GM06990 (cell line): ENCODE results near the gene RUSF1.

Experiments used
- DNase-seq: peaks from one replicate; pipeline ENCODE4 v3.0.0-alpha.2; 2011; ENCODE audit not compliant: insufficient read length; ENCODE audit errors: extremely low read depth
- H3K27me3 ChIP-seq: replicated peaks from 2 replicates; pipeline ENCODE4 v1.6.0; 2011; ENCODE audit warnings: low read length; ENCODE audit not compliant: control insufficient read depth, insufficient read depth
- H3K36me3 ChIP-seq: 2 replicates; pipeline ENCODE4 v1.5.1; 2011; ENCODE audit warnings: low read length; ENCODE audit not compliant: control insufficient read depth, insufficient read depth
- H3K4me3 ChIP-seq: replicated peaks from 2 replicates; pipeline ENCODE4 v1.5.1; 2011; ENCODE audit warnings: low read depth, mild to moderate bottlenecking, control low read depth, low read length
- TF ChIP-seq, protein P1 (sequence below): IDR thresholded peaks from 2 replicates; pipeline ENCODE4 v1.5.1; 2011; ENCODE audit warnings: low read length, control low read depth, mild to moderate bottlenecking, inconsistent platforms; ENCODE audit not compliant: insufficient read depth, poor library complexity, severe bottlenecking

RUSF1 gene

DNA sequence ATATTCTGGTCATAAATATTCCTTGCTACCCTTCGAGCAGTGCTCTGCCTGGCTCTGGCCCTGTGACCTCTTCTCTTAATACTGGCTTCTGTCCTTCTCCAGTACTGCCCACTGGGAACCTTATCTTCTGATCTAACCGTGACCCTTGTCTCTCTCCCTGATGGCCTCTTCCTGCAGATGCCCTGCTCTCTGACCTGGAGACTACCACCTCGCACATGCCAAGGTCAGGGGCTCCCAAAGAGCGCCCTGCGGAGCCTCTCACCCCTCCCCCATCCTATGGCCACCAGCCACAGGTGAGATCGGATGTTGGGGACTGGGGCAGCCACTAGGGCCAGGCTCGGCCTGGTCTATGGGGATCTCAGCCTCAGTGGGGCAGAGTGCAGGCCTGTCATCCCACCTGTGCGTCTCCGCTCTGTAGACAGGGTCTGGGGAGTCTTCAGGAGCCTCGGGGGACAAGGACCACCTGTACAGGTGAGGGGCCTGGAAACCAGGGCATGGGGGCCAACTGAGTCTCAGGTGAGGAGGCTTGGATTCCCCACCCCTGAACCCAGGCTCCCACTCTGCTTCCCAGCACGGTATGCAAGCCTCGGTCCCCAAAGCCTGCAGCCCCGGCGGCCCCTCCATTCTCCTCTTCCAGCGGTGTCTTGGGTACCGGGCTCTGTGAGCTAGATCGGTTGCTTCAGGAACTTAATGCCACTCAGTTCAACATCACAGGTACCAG is 34.8 kb downstream of the RUSF1 start:
- TF ChIP-seq, protein P1, sequence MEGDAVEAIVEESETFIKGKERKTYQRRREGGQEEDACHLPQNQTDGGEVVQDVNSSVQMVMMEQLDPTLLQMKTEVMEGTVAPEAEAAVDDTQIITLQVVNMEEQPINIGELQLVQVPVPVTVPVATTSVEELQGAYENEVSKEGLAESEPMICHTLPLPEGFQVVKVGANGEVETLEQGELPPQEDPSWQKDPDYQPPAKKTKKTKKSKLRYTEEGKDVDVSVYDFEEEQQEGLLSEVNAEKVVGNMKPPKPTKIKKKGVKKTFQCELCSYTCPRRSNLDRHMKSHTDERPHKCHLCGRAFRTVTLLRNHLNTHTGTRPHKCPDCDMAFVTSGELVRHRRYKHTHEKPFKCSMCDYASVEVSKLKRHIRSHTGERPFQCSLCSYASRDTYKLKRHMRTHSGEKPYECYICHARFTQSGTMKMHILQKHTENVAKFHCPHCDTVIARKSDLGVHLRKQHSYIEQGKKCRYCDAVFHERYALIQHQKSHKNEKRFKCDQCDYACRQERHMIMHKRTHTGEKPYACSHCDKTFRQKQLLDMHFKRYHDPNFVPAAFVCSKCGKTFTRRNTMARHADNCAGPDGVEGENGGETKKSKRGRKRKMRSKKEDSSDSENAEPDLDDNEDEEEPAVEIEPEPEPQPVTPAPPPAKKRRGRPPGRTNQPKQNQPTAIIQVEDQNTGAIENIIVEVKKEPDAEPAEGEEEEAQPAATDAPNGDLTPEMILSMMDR: no peak

DNA sequence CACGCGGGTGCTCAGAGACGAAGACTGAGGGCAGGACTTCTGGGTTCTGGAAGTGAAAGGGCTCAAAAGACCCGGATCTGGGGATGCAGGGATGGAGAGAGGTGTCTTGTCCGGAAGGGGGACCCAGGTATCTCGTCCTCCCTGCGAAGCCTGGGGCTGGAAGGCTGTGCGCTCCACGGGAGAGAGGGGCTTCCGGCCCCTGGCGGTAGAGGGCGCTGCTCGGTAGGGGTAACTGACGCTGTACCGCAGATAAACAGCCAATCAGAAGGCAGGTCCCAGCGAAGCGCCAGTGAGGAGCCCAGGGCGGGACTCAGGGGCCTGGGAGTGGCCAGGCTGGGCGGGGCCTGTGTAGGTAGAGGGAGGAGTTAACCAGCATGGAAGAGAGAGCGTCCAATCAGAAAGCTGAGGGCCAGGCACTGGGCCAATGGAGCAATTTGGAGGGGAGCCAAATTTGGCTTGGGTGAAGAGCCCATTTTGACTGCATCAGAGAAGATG is 35.4 kb downstream of the RUSF1 start:
- no peaks in the 10 kb centered on the region for H3K36me3 ChIP-seq
- no peak for DNase-seq
- H3K27me3 ChIP-seq: peaks cover 2% of the 10 kb centered on the region; the same call in 1 of the 2 replicates
- no peak overlapping the region for H3K4me3 ChIP-seq
- TF ChIP-seq, protein P1: no peak

More for the DNA sequence above, 34.8 kb downstream of the RUSF1 start:
- Histone ChIP-seq H3K4me3 (no peak overlapping the region), H3K27me3 (peaks cover 2% of the 10 kb centered on the region; the same call in 1 of the 2 replicates), H3K36me3 (no peaks in the 10 kb centered on the region)
- DNase-seq: no peak

DNA sequence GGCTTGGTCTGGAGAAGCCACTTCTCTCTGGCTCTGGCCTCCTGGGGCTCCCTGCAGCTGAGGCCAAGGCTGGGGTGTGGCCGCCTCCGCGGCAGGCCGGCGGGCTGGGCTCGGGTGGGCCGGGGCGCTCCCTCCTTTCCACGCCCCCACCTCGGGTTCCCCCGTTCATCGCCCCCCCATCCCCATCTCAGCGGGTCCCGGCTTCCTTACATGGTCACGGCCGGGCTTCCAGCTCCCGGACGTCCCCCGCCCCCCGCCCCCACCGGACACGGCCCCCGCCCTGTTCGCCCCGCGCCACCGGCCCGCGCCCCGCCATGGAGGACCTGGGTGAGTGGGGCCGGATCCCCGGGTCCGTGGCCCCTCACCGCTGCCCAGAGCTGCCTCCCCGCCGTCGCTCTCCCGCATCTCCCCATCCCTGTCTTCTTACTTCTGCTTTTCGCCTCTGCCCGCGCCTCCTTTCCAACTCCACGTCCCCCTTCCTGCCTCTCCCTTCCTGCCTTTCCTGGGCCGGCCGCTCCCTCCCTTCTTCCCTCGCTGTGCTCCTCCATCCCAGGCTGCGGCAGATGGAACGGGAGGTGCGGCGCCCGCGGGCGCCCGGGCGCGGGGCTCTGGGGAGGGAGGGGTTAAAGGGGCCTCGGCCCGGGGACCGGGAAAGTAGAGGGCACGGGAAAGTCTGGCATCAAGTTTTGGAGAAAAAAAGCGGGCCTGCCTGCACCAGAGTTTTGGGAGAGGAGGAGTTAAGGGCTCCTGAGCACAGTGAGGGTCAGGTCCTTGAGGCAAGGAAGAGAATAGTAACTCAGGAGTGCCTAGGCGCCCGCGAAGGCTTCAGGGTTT is 36.1 kb downstream of the RUSF1 start, which contains the start of gene TGFB1I1:
Gene TGFB1I1 (plus strand): TSS at position 278 of the 834 bp plus-strand sequence. CDS start 37 bp downstream, at position 315.
- Histone ChIP-seq H3K4me3 (peak within 1 kb of the TSS; percentile 10; the same call in 1 of the 2 replicates), H3K27me3 (peaks cover 2% of the 10 kb centered on the region; the same call in 1 of the 2 replicates)

GRCh38 chr16:31471241-31471874 is 36.8 kb downstream of the RUSF1 start:
- no peak for DNase-seq
- TF ChIP-seq, protein P1: no peak
- H3K36me3 ChIP-seq: peaks cover 10% of the 10 kb centered on the region
- no peak overlapping the region for H3K4me3 ChIP-seq
- H3K27me3 ChIP-seq: peaks cover 2% of the 10 kb centered on the region; the same call in 1 of the 2 replicates

More for the DNA sequence above, 36.1 kb downstream of the RUSF1 start, which contains the start of gene TGFB1I1:
- TF ChIP-seq, protein P1: no peak
- peaks cover 4% of the 10 kb centered on the region for H3K36me3 ChIP-seq
- DNase-seq: no peak

DNA sequence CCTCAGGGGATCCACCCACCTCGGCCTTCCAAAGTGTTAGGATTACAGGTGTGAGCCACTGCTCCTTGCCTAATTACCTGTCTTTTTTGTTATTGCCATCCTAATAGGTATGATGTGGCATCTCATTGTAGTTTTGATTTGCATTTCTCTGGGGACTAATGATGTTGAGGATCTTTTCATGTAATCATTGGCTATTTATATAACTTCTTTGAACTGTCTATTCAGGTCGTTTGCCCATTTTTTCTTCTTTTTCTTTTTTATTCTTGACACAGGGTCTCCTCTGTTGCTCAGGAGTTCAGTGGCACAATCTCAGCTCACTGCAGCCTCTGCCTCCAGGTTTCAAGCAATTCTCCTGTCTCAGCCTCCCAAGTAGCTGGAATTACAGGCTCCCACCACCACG is 37.6 kb downstream of the RUSF1 start:
- TF ChIP-seq, protein P1: no peak
- Histone ChIP-seq H3K27me3 (peaks cover 2% of the 10 kb centered on the region; the same call in 1 of the 2 replicates), H3K36me3 (peaks cover 17% of the 10 kb centered on the region), H3K4me3 (no peak overlapping the region)
- no peak for DNase-seq
